DMS 273 (cell line): ENCODE measurements around the gene STRA8.
A peak's percentile ranks its signal among the peaks of the same experiment; 100 is the strongest.

Source experiments
- DNase-seq: peaks from one replicate; lab custom pipeline; 2025; ENCODE audit not compliant: unreplicated experiment; lab: John Stamatoyannopoulos, UW

The STRA8 gene

GRCh38 chr7:135235841-135236240, 2.2 kb downstream of the STRA8 start:
- DNase-seq, result no peak

DNA sequence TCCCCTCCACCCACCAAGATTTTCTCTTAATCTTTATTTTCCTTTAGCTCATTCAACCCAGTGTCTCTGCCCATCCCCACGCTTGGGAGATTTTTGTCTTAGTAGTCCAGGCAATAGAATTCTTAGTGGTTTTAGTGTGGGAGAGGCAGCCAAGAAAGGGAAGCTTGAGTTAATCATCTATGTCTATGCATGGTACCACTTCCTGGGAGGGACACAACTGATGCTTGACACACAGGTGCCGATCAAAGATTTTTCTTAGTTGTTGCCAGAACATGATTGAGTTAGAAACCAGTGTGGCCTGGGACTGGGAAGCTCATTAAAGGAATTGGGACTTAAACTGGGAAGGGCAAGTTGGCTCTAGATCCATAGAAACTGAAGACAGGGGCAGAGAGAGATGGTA, 3.1 kb downstream of the STRA8 start:
- DNase-seq, result no peak

DNA sequence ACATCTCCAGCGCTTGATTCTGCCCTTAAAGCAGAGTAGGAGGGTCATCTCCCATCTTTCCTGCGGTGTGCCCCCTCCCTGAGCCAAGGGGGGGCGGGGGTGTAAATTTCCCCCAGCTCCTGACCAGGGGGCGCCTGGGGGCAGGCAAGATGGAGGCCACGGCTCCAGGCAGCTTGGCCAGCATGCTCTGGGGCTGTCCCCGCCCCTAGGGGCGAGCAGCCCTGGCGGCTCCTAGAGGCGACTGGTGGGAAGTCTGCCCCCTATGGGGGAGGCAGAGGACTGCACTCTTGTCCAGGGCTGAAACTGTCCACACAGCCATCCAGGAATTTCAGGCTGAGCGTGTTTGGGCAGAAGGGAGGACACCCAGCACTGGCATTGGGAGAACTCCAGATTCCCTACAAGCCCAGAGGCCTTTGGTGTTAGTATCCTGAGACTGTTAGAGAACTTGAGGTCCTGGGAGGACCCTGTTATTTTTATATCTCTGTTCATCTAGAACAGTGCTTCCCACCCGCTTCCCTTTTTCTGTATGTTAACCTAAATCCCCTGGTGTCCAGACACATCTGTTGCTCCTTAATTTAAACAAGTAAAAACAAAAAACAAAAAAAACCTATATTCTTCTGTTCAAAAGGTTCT, 4.6 kb downstream of the STRA8 start:
- peak; percentile 44 for DNase-seq

- DNase-seq, result peak; percentile 42
These were observed 5.6 kb downstream of the STRA8 start for GRCh38 chr7:135239263-135239662.

DNA sequence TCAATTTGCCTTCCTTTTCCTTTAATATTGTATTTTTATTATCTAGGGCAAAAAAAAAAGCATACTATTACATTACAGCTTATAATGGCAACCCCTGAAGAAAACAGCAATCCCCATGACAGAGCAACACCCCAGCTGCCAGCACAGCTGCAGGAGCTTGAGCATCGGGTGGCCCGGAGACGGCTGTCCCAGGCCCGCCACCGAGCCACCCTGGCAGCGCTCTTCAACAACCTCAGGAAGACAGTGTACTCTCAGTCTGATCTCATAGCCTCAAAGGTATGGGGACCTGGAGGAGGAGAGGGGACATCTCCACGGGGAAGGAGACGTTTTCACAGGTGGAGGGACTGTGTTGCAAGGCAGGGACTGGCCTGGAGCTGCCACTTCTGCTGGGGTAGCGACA, 6.8 kb downstream of the STRA8 start:
- DNase-seq, result peak; percentile 79

GRCh38 chr7:135242096-135242684, 8.6 kb downstream of the STRA8 start:
- no peak for DNase-seq

- no peak for DNase-seq
These were observed 11.9 kb downstream of the STRA8 start for GRCh38 chr7:135245226-135246190.

DNA sequence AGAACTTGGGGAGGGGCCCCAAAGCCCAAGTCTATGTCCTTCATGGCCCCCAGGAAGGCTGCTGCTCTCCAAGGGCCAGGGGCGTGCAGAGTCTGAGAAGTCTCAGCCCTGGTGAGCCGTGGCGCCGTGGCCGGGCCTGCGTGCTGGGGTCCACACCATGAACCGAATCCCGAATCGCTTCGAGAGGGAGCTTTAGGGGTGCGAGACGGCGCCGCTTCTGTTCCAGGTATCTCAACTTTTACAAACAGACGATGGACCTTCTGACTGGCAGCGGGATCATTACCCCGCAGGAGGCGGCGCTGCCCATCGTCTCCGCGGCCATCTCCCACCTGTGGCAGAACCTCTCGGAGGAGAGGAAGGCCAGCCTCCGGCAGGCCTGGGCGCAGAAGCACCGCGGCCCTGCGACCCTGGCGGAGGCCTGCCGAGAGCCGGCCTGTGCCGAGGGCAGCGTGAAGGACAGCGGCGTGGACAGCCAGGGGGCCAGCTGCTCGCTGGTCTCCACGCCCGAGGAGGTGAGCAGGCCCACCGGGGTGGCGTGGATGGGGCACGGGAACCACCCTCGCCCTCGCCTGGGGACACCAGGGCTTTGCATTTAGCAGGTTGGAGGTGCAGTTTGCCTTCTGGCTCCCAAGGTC, 12.7 kb downstream of the STRA8 start:
- no peak for DNase-seq

DNA sequence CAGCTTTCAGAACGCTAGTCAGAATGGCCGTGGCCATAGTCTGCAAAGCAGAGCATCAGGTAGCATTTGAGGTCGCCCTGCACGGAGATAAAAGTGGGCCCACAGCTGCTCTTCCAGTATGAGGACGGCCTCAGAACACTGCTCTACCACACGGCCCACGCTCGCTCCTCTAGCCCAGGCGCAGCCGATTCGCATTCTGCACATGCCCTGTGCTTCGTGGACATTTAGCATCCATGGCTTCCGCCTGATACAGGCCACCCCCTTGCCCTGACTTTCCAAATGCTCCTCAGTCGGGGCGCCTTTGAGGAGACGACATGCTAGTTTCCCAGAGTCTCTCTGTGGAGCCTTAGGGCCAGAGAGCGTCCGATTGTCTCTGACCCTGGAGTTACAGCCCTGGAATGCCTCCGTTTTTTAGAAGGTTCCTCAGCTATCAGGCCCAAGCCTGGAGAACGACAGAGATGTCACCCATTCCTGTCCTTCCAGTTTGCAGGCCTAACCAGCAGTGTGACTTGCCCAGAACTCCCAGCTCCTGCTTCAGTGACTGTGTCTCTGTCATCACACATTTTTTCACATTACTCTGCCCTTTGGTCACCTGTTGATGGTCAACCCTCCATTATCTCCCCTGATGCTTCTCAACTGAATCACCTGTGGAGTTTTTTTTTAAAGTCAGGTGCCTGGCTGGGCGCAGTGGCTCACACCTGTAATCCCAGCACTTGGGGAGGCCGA, 14.3 kb downstream of the STRA8 start:
- no peak for DNase-seq

DNA sequence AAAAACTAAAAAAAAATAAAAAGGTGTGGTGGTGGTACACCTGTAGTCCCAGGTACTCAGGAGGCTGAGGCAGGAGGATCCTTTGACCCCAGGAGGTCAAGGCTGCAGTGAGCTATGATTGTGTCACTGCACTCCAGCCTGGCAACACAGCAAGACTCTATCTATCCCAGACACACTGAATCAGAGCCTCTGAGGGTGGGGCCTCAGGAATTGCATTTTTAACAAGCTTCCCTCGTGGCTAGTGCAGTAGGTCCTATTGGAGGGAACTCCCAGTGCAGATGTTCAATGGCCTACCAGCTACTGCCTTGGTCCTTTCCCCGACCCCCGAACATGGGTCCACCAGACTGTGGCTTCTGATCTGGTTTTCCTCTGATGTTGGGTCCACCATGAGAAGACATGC, 14.9 kb downstream of the STRA8 start:
- DNase-seq, result no peak

DNA sequence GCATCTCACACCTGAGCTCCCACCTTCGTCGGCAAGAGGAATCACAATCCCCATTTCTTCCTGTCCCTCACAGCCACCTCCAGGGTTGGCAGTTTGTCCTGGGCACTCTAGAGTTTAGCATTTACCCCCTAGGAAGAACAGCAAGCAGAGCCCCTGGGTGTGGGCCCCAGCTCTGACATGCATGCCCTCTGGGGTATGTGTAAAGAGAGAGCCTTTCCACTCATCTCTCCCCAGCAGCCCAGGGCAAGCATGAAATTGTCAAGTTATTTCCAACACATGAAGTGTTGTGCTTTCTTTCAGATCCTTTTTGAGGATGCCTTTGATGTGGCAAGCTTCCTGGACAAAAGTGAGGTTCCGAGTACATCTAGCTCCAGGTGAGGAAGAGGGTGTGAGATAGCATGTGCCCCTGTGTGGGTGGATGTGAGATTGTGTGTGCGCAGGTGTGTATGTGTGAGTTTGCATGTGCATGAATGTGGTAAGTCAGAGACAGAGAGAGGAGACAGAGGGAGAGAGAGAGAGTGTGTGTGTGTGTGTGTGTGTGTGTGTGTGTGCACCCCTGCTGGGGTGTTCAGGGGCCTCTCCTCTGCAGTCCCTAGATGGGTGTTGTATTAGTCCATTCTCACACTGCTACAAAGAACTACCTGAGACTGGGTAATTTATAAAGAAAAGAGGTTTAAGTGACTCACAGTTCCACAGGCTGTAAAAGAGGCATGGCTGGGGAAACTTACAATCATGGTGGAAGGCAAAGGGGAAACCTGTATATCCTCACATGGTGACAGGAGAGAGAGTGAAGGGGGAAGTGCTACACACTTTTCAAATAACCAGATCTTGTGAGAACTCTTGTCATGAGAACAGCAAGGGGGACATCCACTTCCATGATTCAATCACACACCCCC, 18.1 kb downstream of the STRA8 start:
- no peak for DNase-seq

- peak; percentile 81 for DNase-seq
These were observed 20.5 kb downstream of the STRA8 start for GRCh38 chr7:135253851-135254771.

GRCh38 chr7:135257790-135258189, 24.2 kb downstream of the STRA8 start:
- no peak for DNase-seq

DNA sequence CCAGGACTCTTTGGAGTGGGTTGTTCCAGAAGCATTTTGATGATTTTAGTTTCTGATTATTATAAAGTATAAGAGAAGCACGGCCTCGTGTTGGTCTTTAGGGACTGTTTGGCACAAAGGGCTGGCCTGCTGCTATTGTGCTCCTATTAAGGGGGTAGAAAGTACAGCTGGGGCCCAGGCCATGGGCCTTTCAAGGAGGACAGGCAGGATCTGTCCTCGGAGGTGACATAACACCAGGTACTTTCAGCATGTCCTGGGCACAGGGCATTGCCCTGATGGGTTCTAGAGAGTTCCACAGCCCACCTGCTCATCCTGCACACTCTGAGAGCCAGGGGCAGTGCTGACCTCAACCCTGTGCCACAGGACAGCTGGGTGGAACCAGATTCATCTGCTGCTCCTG, 24.9 kb downstream of the STRA8 start:
- DNase-seq, result no peak

DNA sequence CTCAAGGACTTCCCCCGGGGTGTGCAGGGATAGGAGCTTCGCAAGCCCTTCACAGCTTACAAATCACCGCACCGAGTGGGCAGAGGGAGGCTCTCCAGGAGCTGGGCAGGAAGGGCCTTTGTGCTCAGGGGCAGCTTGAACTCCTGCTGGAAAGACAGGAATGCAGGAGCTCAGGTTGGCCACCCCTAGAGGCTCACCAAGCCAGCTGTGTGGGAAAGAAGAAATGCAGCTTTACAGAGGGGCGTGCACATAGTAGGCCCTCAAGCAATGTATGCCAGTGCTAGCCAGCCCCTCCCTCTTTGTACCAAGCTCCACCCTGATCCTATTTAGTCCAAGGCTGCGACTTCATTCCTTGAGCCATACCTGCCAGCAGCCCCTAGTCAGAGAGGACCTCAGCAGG, 26.1 kb downstream of the STRA8 start:
- DNase-seq, result no peak

- DNase-seq, result no peak
These were observed 26.8 kb downstream of the STRA8 start for GRCh38 chr7:135260470-135260869.

- DNase-seq, result peak; percentile 24
These were observed 27.5 kb downstream of the STRA8 start for GRCh38 chr7:135260930-135261721.
